HepG2 (cell line): ENCODE data around the gene SYNGR1. TPM values are rescaled to one million over a fixed set of nuclear protein-coding genes. Genes with fewer than 3 reads are reported as not detected.

Source experiments
- ARID4A ChIP-seq: sonication (generic); formaldehyde crosslinking; IDR thresholded peaks from 2 replicates; pipeline ENCODE4 v1.5.0; 2020; ENCODE audit warnings: mild to moderate bottlenecking, missing genetic modification reagents, borderline replicate concordance
- CREB1 ChIP-seq, 2 experiments: fragments of 450-650 bp in 1 of 2; IDR thresholded peaks; 2 replicates each; pipeline ENCODE4 v1.6.1; 2016 to 2017; ENCODE audit warnings: control low read depth in 1 of 2, mild to moderate bottlenecking in 1 of 2, missing compliant biosample characterization in 1 of 2, missing genetic modification characterization in 1 of 2
- CREM ChIP-seq, 2 experiments: sonication (generic) in 1 of 2; formaldehyde crosslinking in 1 of 2; IDR thresholded peaks; 2 replicates each; pipeline versions ENCODE4 v1.4.0 to v1.6.1; 2016 to 2020; ENCODE audit warnings: antibody characterized with exemption in 1 of 2, mild to moderate bottlenecking in 1 of 2, missing genetic modification reagents in 1 of 2
- DNMT3B ChIP-seq: conservative IDR thresholded peaks from 2 replicates; pipeline ENCODE4 v1.6.1; 2016; ENCODE audit warnings: missing biosample characterization, control low read depth
- ERF ChIP-seq: IDR thresholded peaks from 2 replicates; pipeline ENCODE4 v1.6.1; 2018; ENCODE audit warnings: missing biosample characterization, missing genetic modification reagents
- GATAD2A ChIP-seq: IDR thresholded peaks from 2 replicates; pipeline ENCODE4 v1.6.1; 2016
- GMEB1 ChIP-seq: sonication (generic); formaldehyde crosslinking; IDR thresholded peaks from 2 replicates; pipeline ENCODE4 v1.5.1; 2020; ENCODE audit warnings: missing genetic modification reagents, mild to moderate bottlenecking, borderline replicate concordance
- HBP1 ChIP-seq: IDR thresholded peaks from 2 replicates; pipeline ENCODE4 v1.6.1; 2016; ENCODE audit warnings: low read depth, control low read depth
- MEF2D ChIP-seq: sonication (generic); formaldehyde crosslinking; IDR thresholded peaks from 2 replicates; pipeline ENCODE4 v1.5.1; 2020; ENCODE audit warnings: mild to moderate bottlenecking, missing genetic modification reagents
- PAXIP1 ChIP-seq: sonication (generic); formaldehyde crosslinking; conservative IDR thresholded peaks from 2 replicates; pipeline ENCODE4 v1.4.0; 2020; ENCODE audit warnings: mild to moderate bottlenecking, missing genetic modification reagents, moderate library complexity
- SKI ChIP-seq: fragments of 450-650 bp; IDR thresholded peaks from one replicate; pipeline ENCODE4 v1.6.1; 2018; ENCODE audit warnings: mild to moderate bottlenecking; ENCODE audit not compliant: partially characterized antibody
- SMYD3 ChIP-seq: sonication (generic); formaldehyde crosslinking; IDR thresholded peaks from 2 replicates; pipeline ENCODE4 v1.8.1; 2023; ENCODE audit warnings: mild to moderate bottlenecking, missing genetic modification reagents
- ZBTB34 ChIP-seq: sonication (generic); formaldehyde crosslinking; IDR thresholded peaks from 2 replicates; pipeline ENCODE4 v1.8.0; 2022; ENCODE audit warnings: mild to moderate bottlenecking, missing genetic modification reagents
- ZNF263 ChIP-seq: sonication (generic); formaldehyde crosslinking; IDR thresholded peaks from 2 replicates; pipeline ENCODE4 v1.4.0; 2020; ENCODE audit warnings: missing genetic modification reagents
- ZNF296 ChIP-seq: sonication (generic); formaldehyde crosslinking; conservative IDR thresholded peaks from 2 replicates; pipeline ENCODE4 v1.5.0; 2020; ENCODE audit warnings: mild to moderate bottlenecking, missing genetic modification reagents
- ZNF605 ChIP-seq: sonication (generic); formaldehyde crosslinking; IDR thresholded peaks from 2 replicates; pipeline ENCODE4 v1.8.0; 2022; ENCODE audit warnings: mild to moderate bottlenecking, missing genetic modification reagents
- ZNF746 ChIP-seq: sonication (generic); formaldehyde crosslinking; IDR thresholded peaks from 2 replicates; pipeline ENCODE4 v1.8.0; 2022; ENCODE audit warnings: mild to moderate bottlenecking, missing genetic modification reagents
- polyA plus RNA-seq, 8 experiments: library from polyadenylated mRNA; depleted of rRNA in 3 of 8; stranded (reverse) in 7 of 8; unstranded in 1 of 8; fragments of >200 nt; fragmentation: Illumina TruSeq in 4 of 8; extraction: Trizol in 4 of 8; gene quantifications; 2 replicates each; pipeline versions ENCODE4 v1.2.1 to v1.2.3, GENCODE V29; 2011 to 2016; ENCODE audit warnings: low read depth in 4 of 8, missing spikeins in 1 of 8, mixed read lengths in 1 of 8; ENCODE audit not compliant: insufficient read depth in 1 of 8
- total RNA-seq, 5 experiments: library from RNA; depleted of rRNA; stranded (reverse); fragments of >200 nt; fragmentation: Illumina TruSeq; extraction: Trizol; gene quantifications; 2 replicates each; pipeline ENCODE4 v1.2.3, GENCODE V29; 2016; ENCODE audit warnings: low read depth in 1 of 5

Gene SYNGR1
- total and polyA plus RNA-seq, 2 of the 13 experiments (the other 11 are each of a cell fraction or from before 2014, with no cell fraction given) = 0.27 to 2.7 TPM

- peak; percentile 35; the same call in 1 of the 2 replicates for TF ChIP-seq ARID4A (CRISPR knock-in tag)
- TF ChIP-seq SMYD3 (CRISPR knock-in tag) = no peak
- TF ChIP-seq GMEB1 = peak; percentile 45; the same call in 1 of the 2 replicates
- TF ChIP-seq ERF (CRISPR knock-in tag) = peak; percentile 87
- 0 out of 2 replicates have a peak, but pooled peaks have one; percentile 32 for TF ChIP-seq ZBTB34 (CRISPR knock-in tag)
- 0 out of 2 replicates have a peak, but pooled peaks have one; percentile 37 for TF ChIP-seq MEF2D (CRISPR knock-in tag)
- peak; percentile 94 for TF ChIP-seq GATAD2A (CRISPR knock-in tag)
- no peak for TF ChIP-seq DNMT3B
- TF ChIP-seq ZNF746 (CRISPR knock-in tag) = peak; percentile 90; the same call in 1 of the 2 replicates
- TF ChIP-seq ZNF605 (CRISPR knock-in tag) = no peak; the same call in 1 of the 2 replicates
- TF ChIP-seq CREB1 (IDR thresholded peaks at IDR 0.05) = peak; percentile 57
- TF ChIP-seq CREB1 (CRISPR knock-in tag; IDR thresholded peaks at IDR 0.05) = no peak; the same call in 1 of the 2 replicates
- peak; percentile 56 for TF ChIP-seq ZNF263 (CRISPR knock-in tag)
- TF ChIP-seq SKI = peak; percentile 85
- TF ChIP-seq PAXIP1 (CRISPR knock-in tag) = peak; percentile 95
- peak; percentile 47; the same call in 1 of the 2 replicates for TF ChIP-seq HBP1 (CRISPR knock-in tag)
- peak; percentile 17; the same call in 1 of the 2 replicates for TF ChIP-seq ZNF296 (CRISPR knock-in tag)
- TF ChIP-seq CREM (IDR thresholded peaks at IDR 0.05) = peak; percentile 65; the same call in 1 of the 2 replicates
- no peak for TF ChIP-seq CREM (CRISPR knock-in tag; IDR thresholded peaks at IDR 0.05)
Measured at GRCh38 chr22:39303358-39303757, 46.4 kb upstream of the SYNGR1 start (continued).
